Lower leg skin (tissue), 4 donors: Measurements from ENCODE around the gene IRF1. TPM values are rescaled to one million over a fixed set of nuclear protein-coding genes. Genes with fewer than 3 reads are reported as not detected.

Source experiments
- DNase-seq, 2 donors: peaks; one replicate each; pipeline ENCODE4 v3.0.0-alpha.2; 2019; ENCODE audit warnings: low spot score in 2 of 2
- H3K4me3 ChIP-seq: fragments of 200-600 bp; sonication (generic); 2 replicates; pipeline ENCODE4 v1.5.1; 2017; ENCODE audit warnings: mild to moderate bottlenecking, low read depth; ENCODE audit not compliant: poor library complexity, severe bottlenecking
- POLR2A ChIP-seq, 2 donors: fragments of 450-650 bp; IDR thresholded peaks; one replicate each; pipeline ENCODE4 v1.6.1; 2016 to 2017; ENCODE audit warnings: antibody characterized with exemption in 2 of 2, mild to moderate bottlenecking in 1 of 2, moderate library complexity in 1 of 2
- WGBS, 2 donors: methylation state at CpG; one replicate each; pipeline ENCODE4 v1.1.5; 2018; 5-methylcytosine and 5-hydroxymethylcytosine counted together
- intact Hi-C: fragments of 100-400 bp; cut with DNase I; formaldehyde crosslinking; loops from one replicate; pipeline ENCODE4 v1.15.0; 2023; ENCODE audit warnings: low total_unique reads
- total RNA-seq, 4 donors: library from RNA; depleted of rRNA; stranded (reverse); fragments of >200 nt; gene quantifications; one replicate each; pipeline ENCODE4 v1.1.0, GENCODE V29; 2016
- TF ChIP-seq, protein P1 (sequence below), 3 donors: fragments of 450-650 bp; IDR thresholded peaks; one replicate each; pipeline ENCODE4 v1.5.1; 2016; ENCODE audit warnings: antibody characterized with exemption in 3 of 3, mild to moderate bottlenecking in 3 of 3, moderate library complexity in 2 of 3

IRF1 gene
- total RNA-seq, 4 donors from 2014 or later = 9.6 to 15.0 (median 14.5) TPM

DNA sequence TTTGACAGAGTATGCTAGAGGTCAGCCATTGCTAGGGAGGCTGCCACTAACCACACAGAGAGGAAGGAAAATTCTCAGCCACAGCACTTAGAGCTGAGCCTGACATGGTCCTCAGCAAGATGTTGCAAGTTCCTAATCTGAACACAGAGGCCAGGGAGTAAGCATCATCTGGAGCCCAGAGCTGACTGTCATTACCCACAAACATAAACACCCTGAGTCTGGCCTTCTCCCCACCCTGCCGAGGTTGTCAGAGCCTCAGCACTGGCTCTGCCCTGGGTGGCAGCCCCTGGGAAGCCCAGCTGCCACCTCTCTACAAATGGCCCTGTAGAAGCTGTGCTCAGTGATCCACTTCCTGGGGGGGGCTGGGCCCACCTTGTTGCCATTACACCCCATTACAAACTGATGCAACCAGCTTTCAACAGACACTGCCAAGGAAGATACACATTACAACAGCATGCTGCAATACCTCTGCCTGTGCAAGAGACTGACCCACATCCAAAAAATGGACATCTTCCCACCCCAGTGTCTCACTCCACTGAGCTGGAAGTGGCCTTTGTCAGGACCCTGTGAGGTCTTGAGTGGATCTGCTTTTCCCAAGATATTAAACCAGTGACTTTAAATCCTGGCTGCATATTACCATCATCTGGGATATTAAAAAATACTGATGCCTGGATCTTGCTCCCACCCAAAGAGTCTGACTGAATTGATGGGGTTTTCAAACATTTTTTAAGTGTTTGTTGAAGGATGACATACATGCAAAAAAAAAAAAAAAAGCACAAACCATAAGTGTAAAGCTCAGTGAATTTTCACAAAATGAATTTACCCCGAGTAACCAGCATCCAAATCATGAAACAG is 33.0 kb downstream of the IRF1 start:
- no peak for TF ChIP-seq POLR2A (IDR thresholded peaks at IDR 0.05)
- TF ChIP-seq, protein P1, sequence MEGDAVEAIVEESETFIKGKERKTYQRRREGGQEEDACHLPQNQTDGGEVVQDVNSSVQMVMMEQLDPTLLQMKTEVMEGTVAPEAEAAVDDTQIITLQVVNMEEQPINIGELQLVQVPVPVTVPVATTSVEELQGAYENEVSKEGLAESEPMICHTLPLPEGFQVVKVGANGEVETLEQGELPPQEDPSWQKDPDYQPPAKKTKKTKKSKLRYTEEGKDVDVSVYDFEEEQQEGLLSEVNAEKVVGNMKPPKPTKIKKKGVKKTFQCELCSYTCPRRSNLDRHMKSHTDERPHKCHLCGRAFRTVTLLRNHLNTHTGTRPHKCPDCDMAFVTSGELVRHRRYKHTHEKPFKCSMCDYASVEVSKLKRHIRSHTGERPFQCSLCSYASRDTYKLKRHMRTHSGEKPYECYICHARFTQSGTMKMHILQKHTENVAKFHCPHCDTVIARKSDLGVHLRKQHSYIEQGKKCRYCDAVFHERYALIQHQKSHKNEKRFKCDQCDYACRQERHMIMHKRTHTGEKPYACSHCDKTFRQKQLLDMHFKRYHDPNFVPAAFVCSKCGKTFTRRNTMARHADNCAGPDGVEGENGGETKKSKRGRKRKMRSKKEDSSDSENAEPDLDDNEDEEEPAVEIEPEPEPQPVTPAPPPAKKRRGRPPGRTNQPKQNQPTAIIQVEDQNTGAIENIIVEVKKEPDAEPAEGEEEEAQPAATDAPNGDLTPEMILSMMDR (IDR thresholded peaks at IDR 0.05) = no peak
- WGBS, 2 donors = 67 to 78% methylated on average over 2 of the region's 2 CpGs
- no peak overlapping the region for H3K4me3 ChIP-seq
- DNase-seq = no peak
- intact Hi-C loops = no loop called here

DNA sequence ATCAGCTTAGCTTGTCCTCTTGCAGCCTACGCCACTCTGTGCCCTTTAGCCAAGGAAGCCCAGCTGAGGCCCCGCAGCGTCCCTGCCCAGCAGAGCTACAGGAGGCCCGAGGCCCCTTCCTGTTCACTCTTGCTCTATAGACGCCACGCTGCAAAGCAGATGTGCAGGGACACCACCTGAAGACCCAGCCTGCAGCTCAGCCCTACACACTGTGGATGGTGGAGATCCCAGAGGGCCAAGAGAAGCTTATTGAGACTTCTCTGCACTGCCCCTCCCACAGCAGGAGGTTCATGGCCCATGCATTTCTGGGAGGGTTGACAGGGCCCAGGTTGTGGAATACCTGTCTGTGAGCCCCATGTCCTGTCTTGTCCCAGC is 33.6 kb downstream of the IRF1 start:
- 76 to 86% methylated on average over 6 of the region's 6 CpGs for WGBS, 2 donors
- intact Hi-C loops = no loop called here
- no peak for DNase-seq
- no peak overlapping the region for H3K4me3 ChIP-seq
- no peak for TF ChIP-seq POLR2A (IDR thresholded peaks at IDR 0.05)

DNA sequence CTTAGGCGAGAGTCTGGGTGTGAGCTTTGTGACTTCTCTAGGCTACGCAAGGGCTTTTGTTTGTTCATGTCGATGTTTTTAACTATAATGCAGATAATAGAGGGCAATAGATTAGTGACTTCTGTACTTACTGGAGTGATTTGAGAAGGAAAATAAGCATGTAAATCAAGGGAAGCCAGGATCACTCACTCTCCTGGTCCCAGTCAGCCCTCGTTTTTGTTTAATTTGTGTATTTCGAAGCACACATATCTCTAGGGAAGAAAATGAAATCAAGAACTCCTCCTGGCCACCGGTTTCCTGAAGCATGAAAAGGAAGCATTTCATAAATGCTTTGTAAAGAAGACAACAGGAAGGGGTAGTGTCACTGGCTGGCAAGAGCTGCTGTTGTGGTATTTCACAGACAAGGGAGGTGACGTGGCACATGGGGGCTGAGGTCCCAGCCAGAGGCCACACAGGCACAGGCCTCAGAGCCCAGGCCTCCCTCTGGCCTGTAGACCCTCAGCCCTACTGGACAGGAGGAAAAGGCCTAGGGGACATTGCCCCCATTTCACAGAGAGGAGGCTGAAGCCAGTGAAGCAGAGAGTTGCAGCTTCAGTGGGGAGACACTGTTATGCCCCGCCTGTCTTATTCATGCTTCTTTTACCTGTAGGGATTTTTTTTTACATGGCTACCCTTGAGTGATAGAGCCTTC is 34.1 kb downstream of the IRF1 start:
- no peak overlapping the region for H3K4me3 ChIP-seq
- DNase-seq = peak; percentile 71 to 92
- WGBS, 2 donors = 62 to 71% methylated on average over 8 of the region's 8 CpGs
- no peak for TF ChIP-seq POLR2A (IDR thresholded peaks at IDR 0.05)
- TF ChIP-seq, protein P1 (IDR thresholded peaks at IDR 0.05) = no peak
- intact Hi-C loops = no loop called here

DNA sequence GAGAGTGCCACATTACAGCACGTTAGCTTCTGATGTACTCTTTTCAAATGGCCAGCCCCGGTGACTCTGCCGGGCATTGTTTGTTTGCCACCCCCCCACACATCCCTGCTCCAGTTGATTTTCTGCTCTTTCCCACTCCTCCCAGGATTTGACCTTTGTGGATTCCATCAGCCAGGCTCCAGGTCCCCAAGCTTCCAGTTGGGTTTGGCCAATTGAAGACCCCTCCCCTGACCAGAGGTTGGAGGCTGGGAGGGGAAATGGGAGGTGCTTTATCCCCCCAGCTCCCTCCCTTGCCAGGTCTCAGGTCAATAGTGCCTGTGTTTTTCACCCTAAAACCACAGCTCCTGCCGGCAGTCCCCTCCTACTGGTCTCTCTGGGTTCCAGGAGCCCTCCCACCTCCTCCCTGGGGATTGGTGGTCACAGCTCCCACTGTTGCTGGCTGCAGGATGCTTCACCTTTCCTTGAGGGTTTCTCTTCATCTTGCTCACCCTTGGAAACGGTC is 34.9 kb downstream of the IRF1 start:
- no peak for DNase-seq
- intact Hi-C loops = no loop called here
- TF ChIP-seq, protein P1 (IDR thresholded peaks at IDR 0.05) = no peak
- no peak for TF ChIP-seq POLR2A (IDR thresholded peaks at IDR 0.05)
- 74 to 81% methylated on average over 5 of the region's 5 CpGs for WGBS, 2 donors
- H3K4me3 ChIP-seq = no peak overlapping the region

DNA sequence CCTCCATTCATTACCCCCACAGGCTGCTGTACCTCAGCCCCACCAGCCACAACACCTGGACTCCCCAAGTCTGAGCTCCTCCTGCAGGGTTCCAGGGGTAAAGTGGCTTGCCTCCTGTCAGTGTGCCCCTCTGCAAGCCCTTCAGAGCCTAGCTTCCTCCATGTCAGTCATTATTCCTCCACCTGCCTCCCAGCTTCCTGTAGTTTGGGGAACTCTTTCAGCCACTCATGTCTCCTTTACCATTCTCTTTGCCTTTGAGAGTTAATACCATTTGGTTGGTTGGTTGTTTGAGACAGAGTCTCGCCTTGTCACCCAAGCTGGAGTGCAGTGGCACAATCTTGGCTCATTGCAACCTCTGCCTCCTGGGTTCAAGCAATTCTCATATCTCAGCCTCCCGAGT is 36.2 kb downstream of the IRF1 start:
- H3K4me3 ChIP-seq = no peak overlapping the region
- TF ChIP-seq POLR2A (IDR thresholded peaks at IDR 0.05) = no peak
- TF ChIP-seq, protein P1 (IDR thresholded peaks at IDR 0.05) = no peak
- 98 to 100% methylated on average over 2 of the region's 2 CpGs for WGBS, 2 donors
- intact Hi-C loops = no loop called here
- no peak for DNase-seq

DNA sequence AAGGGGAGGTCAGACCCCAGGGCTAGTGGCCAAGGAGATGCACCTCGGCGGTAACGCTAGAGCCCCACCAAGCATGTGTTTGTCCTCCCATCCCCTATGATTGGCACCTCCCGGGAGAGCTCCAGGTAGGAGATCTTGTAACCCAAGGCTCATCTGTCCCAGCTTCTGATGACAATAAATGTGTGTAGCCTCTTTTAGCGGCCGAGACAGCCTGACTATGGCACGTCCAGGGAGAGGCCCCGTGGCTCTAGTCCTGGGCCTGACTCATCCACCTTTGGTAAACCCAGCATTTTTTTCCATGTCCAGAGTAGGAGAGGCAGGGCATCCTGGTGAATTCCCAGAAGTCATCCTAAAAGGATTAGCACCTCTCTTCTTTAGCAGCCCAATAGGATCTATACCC is 39.2 kb downstream of the IRF1 start:
- no peak for TF ChIP-seq POLR2A (IDR thresholded peaks at IDR 0.05)
- TF ChIP-seq, protein P1 (IDR thresholded peaks at IDR 0.05) = no peak
- H3K4me3 ChIP-seq = no peak overlapping the region
- WGBS, 2 donors = 82 to 86% methylated on average over 8 of the region's 8 CpGs
- no peak for DNase-seq
- intact Hi-C loops = no loop called here
